GM06990 (cell line): ENCODE data around the gene FNDC3B.

Experiments used
- DNase-seq: peaks from one replicate; pipeline ENCODE4 v3.0.0-alpha.2; 2011; ENCODE audit not compliant: insufficient read length; ENCODE audit errors: extremely low read depth
- H3K27me3 ChIP-seq: replicated peaks from 2 replicates; pipeline ENCODE4 v1.6.0; 2011; ENCODE audit warnings: low read length; ENCODE audit not compliant: control insufficient read depth, insufficient read depth
- H3K36me3 ChIP-seq: 2 replicates; pipeline ENCODE4 v1.5.1; 2011; ENCODE audit warnings: low read length; ENCODE audit not compliant: control insufficient read depth, insufficient read depth
- H3K4me3 ChIP-seq: replicated peaks from 2 replicates; pipeline ENCODE4 v1.5.1; 2011; ENCODE audit warnings: low read depth, mild to moderate bottlenecking, control low read depth, low read length
- CTCF ChIP-seq: IDR thresholded peaks from 2 replicates; pipeline ENCODE4 v1.5.1; 2011; ENCODE audit warnings: low read length, control low read depth, mild to moderate bottlenecking, inconsistent platforms; ENCODE audit not compliant: insufficient read depth, poor library complexity, severe bottlenecking

The FNDC3B gene

GRCh38 chr3:172229462-172229861, 190.1 kb downstream of the FNDC3B start:
- Histone ChIP-seq H3K36me3 (no peaks in the 10 kb centered on the region), H3K27me3 (no peaks in the 10 kb centered on the region), H3K4me3 (no peak overlapping the region)
- no peak for DNase-seq
- no peak for TF ChIP-seq CTCF

GRCh38 chr3:172231318-172231901, 192.0 kb downstream of the FNDC3B start:
- H3K27me3 ChIP-seq = no peaks in the 10 kb centered on the region
- DNase-seq = no peak
- no peak for TF ChIP-seq CTCF
- no peak overlapping the region for H3K4me3 ChIP-seq
- H3K36me3 ChIP-seq = no peaks in the 10 kb centered on the region

- H3K36me3 ChIP-seq = no peaks in the 10 kb centered on the region
- TF ChIP-seq CTCF = no peak
- no peaks in the 10 kb centered on the region for H3K27me3 ChIP-seq
- DNase-seq = no peak
- H3K4me3 ChIP-seq = no peak overlapping the region
Measured at GRCh38 chr3:172232579-172233212, 193.3 kb downstream of the FNDC3B start.

- no peak overlapping the region for H3K4me3 ChIP-seq
- no peaks in the 10 kb centered on the region for H3K27me3 ChIP-seq
- no peaks in the 10 kb centered on the region for H3K36me3 ChIP-seq
- no peak for TF ChIP-seq CTCF
- no peak for DNase-seq
Measured at GRCh38 chr3:172233474-172234277, 194.3 kb downstream of the FNDC3B start.

- H3K36me3 ChIP-seq = peaks cover 1% of the 10 kb centered on the region; the same call in 1 of the 2 replicates
- DNase-seq = no peak
- TF ChIP-seq CTCF = no peak
- no peak overlapping the region for H3K4me3 ChIP-seq
- H3K27me3 ChIP-seq = no peaks in the 10 kb centered on the region
Measured at GRCh38 chr3:172235698-172236097, 196.3 kb downstream of the FNDC3B start.
